Lung (tissue), 12 donors: Measurements from ENCODE around the gene ASTN2. TPM values are rescaled to one million over a fixed set of nuclear protein-coding genes. Genes with fewer than 3 reads are reported as not detected.

Experiments
- ATAC-seq: fragments of 200-7000 bp; cut with Tn5 transposase; one replicate; pipeline ENCODE4 v1.9.1; 2020; ENCODE audit warnings: moderate number of reproducible peaks; ENCODE audit not compliant: insufficient read depth, low FRiP score
- DNase-seq, 3 donors: peaks; one replicate each; pipeline ENCODE4 v3.0.0-alpha.2; 2013 to 2017
- H3K27ac ChIP-seq, 2 donors: one replicate each; pipeline ENCODE4 v1.5.1; 2013; ENCODE audit warnings: mild to moderate bottlenecking in 2 of 2, moderate library complexity in 2 of 2, control low read depth in 1 of 2, inconsistent platforms in 1 of 2, low read depth in 1 of 2, low read length in 1 of 2
- H3K27me3 ChIP-seq, 3 donors: one replicate each; pipeline ENCODE4 v1.5.1; 2013; ENCODE audit warnings: low read length in 2 of 3; ENCODE audit not compliant: control insufficient read depth in 3 of 3, insufficient read depth in 3 of 3
- H3K36me3 ChIP-seq, 4 donors: one replicate each; pipeline ENCODE4 v1.5.1; 2013; ENCODE audit warnings: low read length in 4 of 4, mild to moderate bottlenecking in 1 of 4, moderate library complexity in 1 of 4; ENCODE audit not compliant: control insufficient read depth in 4 of 4, insufficient read depth in 4 of 4
- H3K4me1 ChIP-seq, 5 donors: one replicate each; pipeline ENCODE4 v1.5.1; 2013; ENCODE audit warnings: low read length in 5 of 5, mild to moderate bottlenecking in 2 of 5, moderate library complexity in 1 of 5; ENCODE audit not compliant: control insufficient read depth in 5 of 5, insufficient read depth in 5 of 5
- H3K4me3 ChIP-seq: one replicate; pipeline ENCODE4 v1.5.1; 2013; ENCODE audit warnings: mild to moderate bottlenecking, control low read depth, moderate library complexity
- H3K9ac ChIP-seq, 2 donors: one replicate each; pipeline ENCODE4 v1.5.1; 2013; ENCODE audit warnings: low read length in 2 of 2, control low read depth in 1 of 2; ENCODE audit not compliant: insufficient read depth in 1 of 2
- H3K9me3 ChIP-seq, 4 donors: one replicate each; pipeline ENCODE4 v1.5.1; 2013; ENCODE audit warnings: low read length in 3 of 4, mild to moderate bottlenecking in 1 of 4, moderate library complexity in 1 of 4; ENCODE audit not compliant: control insufficient read depth in 4 of 4, insufficient read depth in 3 of 4
- WGBS, 2 donors: extraction: QIAGEN DNeasy Blood & Tissue Kit; methylation state at CpG; one replicate each; pipeline ENCODE4 v1.1.7; 2013; 5-methylcytosine and 5-hydroxymethylcytosine counted together
- polyA plus RNA-seq, 2 donors: library from polyadenylated mRNA; stranded (reverse); fragments of 200-250 nt; gene quantifications; one replicate each; pipeline ENCODE4 v1.2.1, GENCODE V29; 2013
- total RNA-seq, 2 donors: library from RNA; depleted of rRNA in 1 of 2; stranded (reverse); fragments of >200 nt in 1 of 2; gene quantifications; one replicate each; pipeline ENCODE4 v1.2.1, GENCODE V29; 2014 to 2021
- TF ChIP-seq, protein P1 (sequence below): IDR thresholded peaks from 2 replicates; pipeline ENCODE4 v1.5.1; 2012; ENCODE audit warnings: mild to moderate bottlenecking; ENCODE audit errors: control extremely low read depth, extremely low read depth
- donor health status: control.
- donor health status: control.
- donor health status: Bipolar disorder and iron deficiency.
- donor health status: healthy.
- donor health status: DM: yes; HTN: yes; CAD: no.

Gene ASTN2
- total and polyA plus RNA-seq, 4 donors = 1.4 to 7.0 (median 3.3) TPM

DNA sequence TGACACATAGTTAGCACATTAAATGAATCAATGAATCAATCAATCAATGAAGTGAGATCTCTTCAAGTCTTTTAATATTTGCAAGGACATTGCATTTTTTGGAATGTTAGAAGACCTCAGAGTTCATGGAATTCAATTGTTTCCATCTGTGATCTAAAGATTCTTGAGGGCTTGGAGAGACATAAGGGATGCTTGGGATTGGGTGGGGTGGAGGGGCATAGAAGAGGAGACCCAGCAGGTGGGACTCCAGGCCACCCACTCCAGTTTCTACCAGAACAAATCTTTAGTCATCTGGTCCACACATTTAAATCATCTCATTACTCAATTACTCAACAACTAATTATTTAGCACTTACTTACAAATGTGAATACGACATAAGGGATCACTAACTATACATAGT is 978.7 kb downstream of the ASTN2 start:
- DNase-seq (no peak), ATAC-seq (no peak)
- Histone ChIP-seq H3K27me3 (no peaks in the 10 kb centered on the region), H3K9me3 (no peaks in the 10 kb centered on the region), H3K36me3 (peaks cover 0 to 9% (median 2%) of the 10 kb centered on the region in 4 donors), H3K9ac (no peak overlapping the region), H3K4me1 (no peaks in the 10 kb centered on the region), H3K27ac (no peak overlapping the region), H3K4me3 (no peak overlapping the region)
- TF ChIP-seq, protein P1, sequence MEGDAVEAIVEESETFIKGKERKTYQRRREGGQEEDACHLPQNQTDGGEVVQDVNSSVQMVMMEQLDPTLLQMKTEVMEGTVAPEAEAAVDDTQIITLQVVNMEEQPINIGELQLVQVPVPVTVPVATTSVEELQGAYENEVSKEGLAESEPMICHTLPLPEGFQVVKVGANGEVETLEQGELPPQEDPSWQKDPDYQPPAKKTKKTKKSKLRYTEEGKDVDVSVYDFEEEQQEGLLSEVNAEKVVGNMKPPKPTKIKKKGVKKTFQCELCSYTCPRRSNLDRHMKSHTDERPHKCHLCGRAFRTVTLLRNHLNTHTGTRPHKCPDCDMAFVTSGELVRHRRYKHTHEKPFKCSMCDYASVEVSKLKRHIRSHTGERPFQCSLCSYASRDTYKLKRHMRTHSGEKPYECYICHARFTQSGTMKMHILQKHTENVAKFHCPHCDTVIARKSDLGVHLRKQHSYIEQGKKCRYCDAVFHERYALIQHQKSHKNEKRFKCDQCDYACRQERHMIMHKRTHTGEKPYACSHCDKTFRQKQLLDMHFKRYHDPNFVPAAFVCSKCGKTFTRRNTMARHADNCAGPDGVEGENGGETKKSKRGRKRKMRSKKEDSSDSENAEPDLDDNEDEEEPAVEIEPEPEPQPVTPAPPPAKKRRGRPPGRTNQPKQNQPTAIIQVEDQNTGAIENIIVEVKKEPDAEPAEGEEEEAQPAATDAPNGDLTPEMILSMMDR = no peak
- 85 to 91% methylated on average over 1 of the region's 1 CpG for WGBS, 2 donors

DNA sequence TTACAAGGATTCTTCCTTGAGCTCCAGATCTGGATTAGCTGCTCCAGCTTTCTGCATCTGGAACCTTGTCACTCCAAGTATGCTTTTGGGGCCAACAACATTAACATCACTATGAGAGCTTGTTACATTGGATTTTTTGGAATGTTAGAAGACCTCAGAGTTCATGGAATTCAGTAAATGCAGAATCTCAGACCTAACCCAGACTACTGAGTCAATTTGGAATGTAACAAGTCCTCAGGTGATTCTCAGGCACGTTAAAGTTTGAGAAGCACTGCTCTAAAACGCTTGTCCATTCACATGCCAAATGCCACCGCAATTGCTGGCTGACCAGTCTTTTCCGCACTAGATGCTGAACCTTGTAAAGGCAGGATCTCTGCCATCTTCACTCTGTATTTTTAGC is 979.2 kb downstream of the ASTN2 start:
- H3K27me3 ChIP-seq = no peaks in the 10 kb centered on the region
- ATAC-seq (no peak), DNase-seq (no peak)
- no peaks in the 10 kb centered on the region for H3K9me3 ChIP-seq
- no peak overlapping the region for H3K9ac ChIP-seq
- TF ChIP-seq, protein P1 = no peak
- H3K27ac ChIP-seq = no peak overlapping the region
- H3K4me3 ChIP-seq = no peak overlapping the region
- H3K4me1 ChIP-seq = no peaks in the 10 kb centered on the region
- peaks cover 0 to 9% (median 2%) of the 10 kb centered on the region in 4 donors for H3K36me3 ChIP-seq
- WGBS, 2 donors = 62 to 67% methylated on average over 4 of the region's 4 CpGs

DNA sequence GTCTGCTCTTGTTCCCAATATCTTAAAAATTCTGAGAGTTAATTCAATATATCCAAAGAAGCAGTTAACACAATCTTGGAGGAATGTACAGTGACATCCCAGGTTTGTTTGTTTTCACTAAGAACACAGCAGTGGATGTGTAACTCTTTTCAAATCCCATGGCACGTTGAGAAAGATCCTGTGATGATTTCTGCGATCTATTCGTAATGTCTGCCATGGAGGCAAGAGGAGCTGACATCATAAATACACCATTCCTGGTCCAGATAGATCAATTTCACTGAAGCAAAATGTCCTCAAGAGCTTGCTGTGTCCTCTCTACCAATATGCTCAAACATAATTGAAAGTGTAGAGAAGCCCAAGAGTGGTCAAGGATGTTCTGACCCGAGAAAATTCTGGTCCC is 980.5 kb downstream of the ASTN2 start:
- Histone ChIP-seq H3K4me3 (no peak overlapping the region), H3K9me3 (no peaks in the 10 kb centered on the region), H3K36me3 (peaks cover 0 to 3% (median 0%) of the 10 kb centered on the region in 4 donors), H3K4me1 (no peaks in the 10 kb centered on the region), H3K27ac (no peak overlapping the region), H3K9ac (no peak overlapping the region), H3K27me3 (no peaks in the 10 kb centered on the region)
- ATAC-seq (no peak), DNase-seq (no peak)
- 80 to 81% methylated on average over 4 of the region's 4 CpGs for WGBS, 2 donors
- TF ChIP-seq, protein P1 = no peak

DNA sequence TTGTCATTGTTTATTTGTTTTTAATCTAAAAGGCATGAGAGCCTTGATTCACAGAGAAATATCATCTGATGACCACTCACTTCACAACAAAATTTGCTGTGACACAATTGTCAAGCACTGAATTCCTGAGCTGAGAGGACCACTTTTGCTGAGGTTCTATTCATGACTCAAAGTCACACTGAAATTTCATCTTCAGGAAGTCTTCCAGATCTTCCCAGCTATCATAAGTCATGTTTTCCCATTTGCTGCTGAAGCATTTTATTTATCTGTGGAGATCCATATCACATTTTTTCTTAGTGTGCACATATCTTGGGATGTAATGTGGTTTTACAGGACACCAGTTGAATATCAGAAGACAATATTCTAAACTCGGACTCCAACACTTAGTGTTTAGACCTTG is 982.8 kb downstream of the ASTN2 start:
- 94 to 96% methylated on average over 1 of the region's 1 CpG for WGBS, 2 donors
- ATAC-seq (no peak), DNase-seq (no peak)
- TF ChIP-seq, protein P1 = no peak
- Histone ChIP-seq H3K36me3 (no peaks in the 10 kb centered on the region), H3K9me3 (no peaks in the 10 kb centered on the region), H3K4me1 (no peaks in the 10 kb centered on the region), H3K27me3 (no peaks in the 10 kb centered on the region), H3K27ac (no peak overlapping the region), H3K9ac (no peak overlapping the region), H3K4me3 (no peak overlapping the region)
